ENCODE data around the gene PERM1.

Gene PERM1

GRCh38 chr1:932776-933602, 48.9 kb downstream of the PERM1 start:
- no peak for DNase-seq

GRCh38 chr1:932173-932510, 49.8 kb downstream of the PERM1 start:
- no peak for DNase-seq

- DNase-seq = no peak
These were observed 50.3 kb downstream of the PERM1 start for GRCh38 chr1:931380-932172.

DNA sequence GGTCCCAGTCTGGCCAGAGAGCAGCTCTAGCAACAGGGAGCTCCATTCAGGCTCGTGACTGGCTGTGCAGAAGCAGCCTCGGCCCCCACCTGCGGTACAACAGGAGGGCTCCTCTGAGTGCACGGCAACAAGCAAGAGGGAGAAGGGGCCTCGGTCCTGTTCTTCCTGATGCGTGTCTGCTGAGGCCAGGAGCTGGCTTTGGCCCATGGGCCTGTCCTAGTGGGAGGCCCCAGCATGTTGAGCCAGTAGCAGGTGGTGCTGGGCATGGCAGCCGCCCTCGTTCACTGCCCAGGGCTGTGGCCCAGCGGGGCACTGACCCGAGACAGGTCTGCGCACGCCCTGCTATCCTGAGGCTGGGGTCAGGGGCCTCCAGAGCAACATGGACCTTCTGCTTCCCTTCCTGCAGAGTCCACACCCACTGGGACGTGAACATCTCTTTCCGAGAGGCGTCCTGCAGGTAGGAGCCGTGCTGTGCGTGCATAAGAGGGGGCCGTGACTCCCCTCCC, 51.2 kb downstream of the PERM1 start:
- no peak for DNase-seq

- no peak for DNase-seq
These were observed 51.9 kb downstream of the PERM1 start for GRCh38 chr1:929712-930632.

GRCh38 chr1:928825-929661, 52.9 kb downstream of the PERM1 start:
- no peak for DNase-seq

DNA sequence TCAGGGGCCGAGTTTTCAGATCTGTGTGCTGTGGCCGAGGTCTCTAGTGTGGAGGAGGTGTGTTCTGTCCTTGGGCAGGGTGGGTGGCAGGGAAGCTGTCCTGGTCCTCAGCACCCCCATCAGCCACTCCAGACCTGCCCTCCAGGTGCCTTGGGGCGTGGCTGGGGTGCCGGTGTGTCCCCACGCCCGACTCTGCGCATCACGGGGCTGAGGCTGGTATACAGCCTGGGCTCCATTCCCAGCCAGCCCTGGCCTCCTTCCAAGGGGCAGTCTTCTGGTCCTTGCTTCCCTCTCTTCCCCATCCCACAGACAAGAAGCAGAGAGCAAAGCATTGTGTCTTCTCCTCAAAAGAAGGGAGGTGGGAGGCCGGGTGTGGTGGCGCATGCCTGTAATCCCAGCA, 54.1 kb downstream of the PERM1 start:
- no peak for DNase-seq

DNA sequence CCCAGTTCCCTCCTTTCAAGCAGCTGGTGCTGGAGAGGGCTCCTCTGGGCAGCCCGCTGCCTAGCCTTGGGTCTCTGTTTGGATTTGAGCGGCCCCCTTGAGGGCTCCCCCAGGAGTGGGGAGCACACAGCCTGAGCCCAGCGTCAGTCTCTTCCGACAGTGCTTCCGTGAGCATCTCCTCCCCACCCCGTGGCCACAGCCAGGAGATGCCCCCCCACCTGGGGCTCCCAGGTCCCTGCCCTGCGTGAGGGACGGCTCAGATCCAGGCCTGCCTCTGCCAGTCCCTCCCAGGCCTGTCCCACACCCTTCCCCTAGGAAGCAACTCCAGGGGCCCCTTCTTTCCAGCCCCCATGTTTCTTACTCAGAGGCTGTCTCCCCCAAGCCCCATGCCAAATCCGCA, 54.7 kb downstream of the PERM1 start:
- no peak for DNase-seq

- no peak for DNase-seq
These were observed 56.1 kb downstream of the PERM1 start for GRCh38 chr1:925561-926421.

Measured in DMS79 treated with DMSO at 0.1 percent for 48 hours (cell line).